K562 (cell line): Measurements from ENCODE around the gene MADCAM1. TPM values are rescaled to one million over a fixed set of nuclear protein-coding genes. Genes with fewer than 3 reads are reported as not detected.
A peak's percentile ranks its signal among the peaks of the same experiment; 100 is the strongest.

Experiments used
- CEBPB ChIP-seq: fragments of 450-650 bp; IDR thresholded peaks from 2 replicates; pipeline ENCODE4 v1.6.1; 2016; ENCODE audit warnings: missing genetic modification characterization, missing compliant biosample characterization
- CXXC5 ChIP-seq: fragments of 250-450 bp; sonication (Bioruptor Pico); IDR thresholded peaks from 2 replicates; pipeline ENCODE4 v1.8.0; 2022; ENCODE audit warnings: inconsistent platforms, mild to moderate bottlenecking, moderate library complexity
- E2F1 ChIP-seq: sonication (generic); formaldehyde crosslinking; IDR thresholded peaks from 2 replicates; pipeline ENCODE4 v1.8.1; 2023; ENCODE audit warnings: mild to moderate bottlenecking, missing genetic modification reagents, moderate library complexity
- E2F3 ChIP-seq: fragments of 250-450 bp; sonication (Bioruptor Pico); IDR thresholded peaks from 2 replicates; pipeline ENCODE4 v1.4.0; 2020; ENCODE audit warnings: mild to moderate bottlenecking
- ESRRA ChIP-seq: fragments of 450-650 bp; IDR thresholded peaks from 2 replicates; pipeline ENCODE4 v1.6.1; 2014; ENCODE audit warnings: low read depth, mild to moderate bottlenecking, moderate library complexity, borderline replicate concordance
- KLF1 ChIP-seq: fragments of 450-650 bp; IDR thresholded peaks from 2 replicates; pipeline ENCODE4 v1.6.1; 2016; ENCODE audit warnings: missing genetic modification characterization, missing compliant biosample characterization
- KLF13 ChIP-seq: fragments of 450-650 bp; IDR thresholded peaks from 2 replicates; pipeline ENCODE4 v1.6.1; 2016; ENCODE audit warnings: missing genetic modification characterization, low read depth, mild to moderate bottlenecking, missing compliant biosample characterization, moderate library complexity, borderline replicate concordance
- MAFK ChIP-seq: IDR thresholded peaks from 2 replicates; pipeline ENCODE4 v1.6.1; 2011; ENCODE audit warnings: low read length, improper control_type of control experiment
- MIER1 ChIP-seq: fragments of 450-650 bp; IDR thresholded peaks from 2 replicates; pipeline ENCODE4 v1.6.1; 2016; ENCODE audit warnings: antibody characterized with exemption, mild to moderate bottlenecking, low read depth
- NBN ChIP-seq: fragments of 450-650 bp; IDR thresholded peaks from 2 replicates; pipeline ENCODE4 v1.6.1; 2016; ENCODE audit warnings: low read depth, mild to moderate bottlenecking
- PRMT5 ChIP-seq: sonication (generic); formaldehyde crosslinking; IDR thresholded peaks from 2 replicates; pipeline ENCODE4 v1.5.0; 2020; ENCODE audit warnings: missing genetic modification reagents
- RBM25 ChIP-seq: fragments of 200-400 bp; formaldehyde crosslinking; IDR thresholded peaks from 2 replicates; pipeline ENCODE4 v1.6.1; 2018; ENCODE audit warnings: low read length, low read depth, moderate library complexity; ENCODE audit not compliant: severe bottlenecking
- SMARCA4 ChIP-seq: fragments of 450-650 bp; IDR thresholded peaks from 2 replicates; pipeline ENCODE4 v1.6.1; 2016
- SNIP1 ChIP-seq: fragments of 450-650 bp; IDR thresholded peaks from 2 replicates; pipeline ENCODE4 v1.7.1; 2017; ENCODE audit warnings: low read depth, mild to moderate bottlenecking
- STAG1 ChIP-seq: sonication (generic); formaldehyde crosslinking; IDR thresholded peaks from 2 replicates; pipeline ENCODE4 v1.5.0; 2020; ENCODE audit warnings: missing genetic modification reagents, borderline replicate concordance
- TAF9B ChIP-seq: fragments of 450-650 bp; IDR thresholded peaks from 2 replicates; pipeline ENCODE4 v1.6.1; 2018; ENCODE audit warnings: mild to moderate bottlenecking; ENCODE audit not compliant: partially characterized antibody
- TEAD1 ChIP-seq, 2 experiments: fragments of 450-650 bp in 1 of 2; sonication (generic) in 1 of 2; formaldehyde crosslinking; IDR thresholded peaks; 2 replicates each; pipeline versions ENCODE4 v1.4.0 to v1.8.0; 2020 to 2022; ENCODE audit warnings: mild to moderate bottlenecking in 2 of 2, missing genetic modification reagents in 1 of 2
- TEAD4 ChIP-seq, 2 experiments: sonication (generic) in 1 of 2; formaldehyde crosslinking in 1 of 2; IDR thresholded peaks; 2 replicates each; pipeline versions ENCODE4 v1.6.1 to v1.8.0; 2012 to 2022; ENCODE audit warnings: borderline replicate concordance in 1 of 2, inconsistent platforms in 1 of 2, low read length in 1 of 2, mild to moderate bottlenecking in 1 of 2, missing genetic modification reagents in 1 of 2
- UBTF ChIP-seq, 2 experiments: IDR thresholded peaks; 2 replicates each; pipeline ENCODE4 v1.6.1; 2012; ENCODE audit warnings: improper control_type of control experiment in 2 of 2, low read depth in 2 of 2, low read length in 2 of 2, borderline replicate concordance in 1 of 2
- ZBTB9 ChIP-seq: fragments of 450-650 bp; formaldehyde crosslinking; IDR thresholded peaks from 2 replicates; pipeline ENCODE4 v1.4.0; 2020; ENCODE audit warnings: mild to moderate bottlenecking, moderate library complexity
- ZNF561 ChIP-seq: fragments of 450-650 bp; formaldehyde crosslinking; conservative IDR thresholded peaks from 2 replicates; pipeline ENCODE4 v1.4.0; 2020; ENCODE audit warnings: mild to moderate bottlenecking, moderate library complexity
- polyA plus RNA-seq, 8 experiments: library from polyadenylated mRNA; depleted of rRNA in 4 of 8; stranded (reverse) in 5 of 8; unstranded in 3 of 8; fragments of >200 nt; fragmentation: Nextera tagmentation in 2 of 8; fragmentation: Illumina TruSeq in 1 of 8; extraction: Ambion mirVana in 2 of 8; extraction: Trizol in 1 of 8; gene quantifications; 2 replicates each; pipeline versions ENCODE4 v1.2.1 to v1.2.3, GENCODE V29; 2011 to 2014; ENCODE audit warnings: inconsistent platforms in 1 of 8, missing spikeins in 1 of 8
- total RNA-seq, 7 experiments: library from RNA; depleted of rRNA in 6 of 7; stranded (reverse); fragments of >200 nt in 6 of 7; fragmentation: Illumina TruSeq in 2 of 7; extraction: Trizol in 2 of 7; gene quantifications; 2 replicates each; pipeline versions ENCODE4 v1.2.1 to v1.2.3, GENCODE V29; 2011 to 2021; ENCODE audit warnings: low replicate concordance in 1 of 7
- TF ChIP-seq, protein P1 (sequence below): sonication (generic); formaldehyde crosslinking; IDR thresholded peaks from 2 replicates; pipeline ENCODE4 v1.8.0; 2022; ENCODE audit warnings: mild to moderate bottlenecking, missing genetic modification reagents

Gene MADCAM1
- total and polyA plus RNA-seq, 9 of the 15 experiments (the other 6 are each of a cell fraction or from before 2014, with no cell fraction given): 0.09 to 0.36 (median 0.09) TPM; not detected in 6

- TF ChIP-seq ZBTB9 (peak; percentile 88; the same call in 1 of the 2 replicates), CXXC5 (CRISPR knock-in tag) (peak; percentile 95), ESRRA (peak; percentile 86; the same call in 1 of the 2 replicates), E2F1 (peak; percentile 98), SNIP1 (peak; percentile 58; the same call in 1 of the 2 replicates), TEAD1 (CRISPR knock-in tag; IDR thresholded peaks at IDR 0.05) (no peak; a peak in 1 of 4 replicates), STAG1 (no peak), MIER1 (no peak), MAFK (no peak), KLF13 (tag) (0 out of 2 replicates have a peak, but pooled peaks have one; percentile 70), TAF9B (no peak), PRMT5 (CRISPR knock-in tag) (no peak), ZNF561 (no peak), RBM25 (peak; percentile 33), KLF1 (tag) (peak; percentile 76), SMARCA4 (no peak), NBN (no peak), E2F3 (CRISPR knock-in tag) (peak; percentile 78; the same call in 1 of the 2 replicates), TEAD4 (IDR thresholded peaks at IDR 0.05; ENCODE audit: low read length) (no peak), TEAD4 (CRISPR knock-in tag; IDR thresholded peaks at IDR 0.05; ENCODE audit: borderline replicate concordance) (no peak), UBTF (IDR thresholded peaks at IDR 0.05; ENCODE audit: borderline replicate concordance in 1 of 2, low read depth in 2 of 2, low read length in 2 of 2) (peak; percentile 68 to 73; a peak in 3 of 4 replicates), CEBPB (tag) (no peak)
- TF ChIP-seq, protein P1, sequence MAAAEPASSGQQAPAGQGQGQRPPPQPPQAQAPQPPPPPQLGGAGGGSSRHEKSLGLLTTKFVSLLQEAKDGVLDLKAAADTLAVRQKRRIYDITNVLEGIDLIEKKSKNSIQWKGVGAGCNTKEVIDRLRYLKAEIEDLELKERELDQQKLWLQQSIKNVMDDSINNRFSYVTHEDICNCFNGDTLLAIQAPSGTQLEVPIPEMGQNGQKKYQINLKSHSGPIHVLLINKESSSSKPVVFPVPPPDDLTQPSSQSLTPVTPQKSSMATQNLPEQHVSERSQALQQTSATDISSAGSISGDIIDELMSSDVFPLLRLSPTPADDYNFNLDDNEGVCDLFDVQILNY (CRISPR knock-in tag): no peak
Measured at GRCh38 chr19:488505-489417, 7.5 kb upstream of the MADCAM1 start (continued).
